GM19438 (cell line): ENCODE results near the gene C5orf47.

ENCODE experiments used
- ATAC-seq: cut with Tn5 transposase; IDR thresholded peaks from one replicate; pipeline ENCODE4 v1.9.1; 2021; ENCODE audit warnings: low read depth; ENCODE audit not compliant: unreplicated experiment

The C5orf47 gene, protein sequence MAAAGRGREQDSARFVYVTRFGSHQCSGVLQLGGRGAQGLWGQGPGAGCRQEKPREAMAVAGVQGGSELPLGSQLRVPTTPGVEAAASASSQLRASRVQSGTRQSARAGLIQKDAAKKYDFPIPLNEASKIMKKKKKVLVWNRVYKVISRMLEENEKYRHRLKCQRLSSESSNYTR

DNA sequence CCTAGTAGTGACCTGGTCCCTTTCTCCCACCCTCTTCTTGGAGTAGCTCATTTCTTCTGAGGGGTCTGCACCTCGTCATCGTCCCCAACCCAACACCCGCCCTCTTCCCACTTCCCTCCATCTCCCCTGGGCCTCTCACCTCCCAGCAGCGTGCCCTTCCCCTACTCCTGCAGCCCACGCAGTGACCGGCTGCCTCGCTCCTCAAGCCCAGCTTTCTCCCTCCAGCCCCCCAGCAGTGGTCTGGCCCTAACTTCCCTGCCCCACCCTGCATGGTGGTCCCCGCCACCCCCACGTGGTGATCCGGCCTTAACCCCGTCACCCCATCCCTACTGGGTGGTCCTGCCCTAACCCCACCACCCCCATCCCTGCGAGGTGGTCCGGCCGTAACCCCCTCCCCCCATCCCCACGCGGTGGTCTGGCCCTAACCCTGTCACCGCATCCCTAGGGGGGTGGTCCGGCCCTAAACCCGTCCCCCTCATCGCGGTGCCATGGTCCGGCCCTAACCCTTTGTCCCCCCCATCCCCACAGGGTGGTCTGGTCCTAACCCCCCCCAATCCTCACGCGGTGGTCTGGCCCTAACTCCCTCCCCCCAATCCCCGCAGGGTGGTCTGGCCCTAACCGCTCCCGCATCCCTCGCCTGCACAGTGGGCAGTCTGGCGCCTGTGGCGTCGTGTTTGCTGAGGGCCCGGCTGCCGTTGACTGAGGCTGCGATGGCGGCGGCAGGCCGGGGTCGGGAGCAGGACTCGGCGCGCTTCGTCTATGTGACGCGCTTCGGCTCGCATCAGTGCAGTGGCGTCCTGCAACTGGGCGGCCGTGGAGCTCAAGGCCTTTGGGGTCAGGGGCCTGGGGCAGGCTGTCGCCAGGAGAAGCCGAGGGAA, at the start of gene C5orf47:
TSS of gene C5orf47 (plus strand) at position 617 of the 878 bp plus-strand sequence. CDS start at position 711, 94 bp downstream.
- no peak for ATAC-seq

DNA sequence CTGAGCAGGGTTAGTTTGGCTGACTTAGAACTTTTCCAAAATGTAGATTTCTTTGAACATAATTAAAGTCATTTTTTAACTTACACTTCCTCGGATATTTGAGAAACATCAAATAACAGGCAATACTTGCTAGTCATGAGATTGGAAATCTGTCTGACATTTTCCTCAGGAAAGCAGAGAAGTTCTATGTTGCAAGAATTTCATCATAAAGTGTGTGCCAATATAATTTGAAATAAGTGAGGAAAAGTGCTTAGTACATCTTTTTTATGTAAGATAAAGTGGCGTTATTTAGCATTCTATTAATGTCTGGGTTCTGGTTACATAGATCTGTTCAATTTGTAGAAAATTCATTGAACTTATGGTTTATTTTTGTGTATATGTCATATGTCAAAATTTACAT, 48.7 kb upstream of the C5orf47 start:
- no peak for ATAC-seq

DNA sequence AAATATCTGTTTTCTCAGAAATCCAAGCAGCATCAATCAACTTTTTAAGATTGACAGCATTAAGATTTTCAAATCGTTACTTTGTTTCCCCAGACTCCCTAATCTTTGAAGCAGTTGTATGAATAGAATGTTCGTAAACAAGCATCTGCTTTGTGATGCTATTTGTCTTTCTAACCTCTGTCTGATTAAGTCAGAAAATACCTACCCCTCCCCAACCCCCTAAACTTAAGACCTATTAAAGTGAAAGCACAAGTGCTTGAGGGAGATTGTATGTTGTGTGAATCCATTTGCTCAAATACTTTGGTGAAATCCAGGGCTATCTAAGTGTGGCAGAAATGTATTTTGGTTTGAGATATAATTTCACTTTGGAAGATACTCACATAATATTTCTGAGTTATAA, 47.9 kb upstream of the C5orf47 start:
- ATAC-seq = no peak

DNA sequence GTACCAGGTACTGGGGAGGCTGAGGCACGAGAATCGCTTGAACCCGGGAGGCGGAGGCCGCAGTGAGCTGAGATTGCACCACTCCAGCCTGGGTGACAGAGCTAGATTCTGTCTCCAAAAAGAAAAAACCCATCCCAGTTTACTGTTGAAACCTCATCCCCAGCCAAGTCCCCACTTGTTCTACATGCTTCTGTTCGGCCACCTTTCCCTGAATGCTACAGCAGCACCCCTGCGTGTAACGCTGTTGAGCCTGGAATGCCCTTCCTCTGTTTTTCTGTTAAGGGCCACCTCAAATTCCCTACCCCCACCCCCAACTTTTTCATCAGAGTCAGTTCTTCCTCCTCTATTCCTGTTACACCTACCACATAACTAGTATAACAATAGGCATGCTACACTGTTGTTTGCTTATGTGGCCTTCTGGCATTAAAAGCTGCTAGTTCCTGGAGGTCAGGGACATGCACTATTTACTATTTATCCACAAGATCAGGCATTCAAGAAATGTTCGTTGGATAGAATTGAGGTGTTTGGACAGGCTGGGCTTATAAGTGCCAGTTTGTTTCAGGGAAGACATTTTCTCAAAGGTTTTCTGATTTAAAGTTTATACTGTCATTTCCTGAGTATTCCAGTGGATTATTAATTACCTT, 47.1 kb upstream of the C5orf47 start:
- no peak for ATAC-seq

DNA sequence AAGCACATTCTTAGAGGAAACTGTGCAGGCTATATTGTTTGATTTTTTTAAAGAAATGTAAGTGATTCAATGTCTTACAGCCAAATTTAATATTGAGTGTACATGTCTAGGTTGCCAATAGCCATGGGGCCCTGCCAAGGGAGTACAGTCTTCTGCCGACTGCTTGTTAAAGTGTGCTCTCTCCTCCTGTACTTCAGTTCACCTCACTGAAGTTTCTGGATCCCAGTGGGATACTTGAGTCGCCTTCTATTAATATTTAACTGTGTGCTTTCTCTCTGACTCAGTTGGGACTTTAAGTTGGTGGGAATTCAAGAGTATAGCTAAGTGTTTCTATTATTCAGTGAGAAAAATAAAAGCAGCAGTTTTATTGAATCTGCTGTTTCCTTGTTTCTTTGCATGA, 44.5 kb upstream of the C5orf47 start:
- ATAC-seq = no peak

DNA sequence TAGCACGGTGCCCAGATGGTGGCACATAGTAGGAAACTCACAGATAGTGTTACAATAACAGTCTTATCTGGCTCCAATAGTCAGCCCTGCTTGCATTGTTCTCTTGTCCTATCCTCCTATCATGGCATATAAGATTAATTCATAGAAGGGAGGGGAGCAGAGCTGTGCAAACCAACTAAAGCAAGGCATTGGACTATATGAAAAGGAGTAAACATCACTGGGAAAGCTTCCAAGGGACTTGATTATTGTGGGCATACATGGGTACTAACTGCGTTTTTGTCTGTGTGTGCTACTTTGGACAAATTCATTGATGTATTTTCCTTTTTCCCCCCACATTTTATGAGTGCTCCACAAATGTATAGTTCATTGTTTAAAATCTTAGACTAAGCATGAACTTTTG, 43.8 kb upstream of the C5orf47 start:
- ATAC-seq = no peak

DNA sequence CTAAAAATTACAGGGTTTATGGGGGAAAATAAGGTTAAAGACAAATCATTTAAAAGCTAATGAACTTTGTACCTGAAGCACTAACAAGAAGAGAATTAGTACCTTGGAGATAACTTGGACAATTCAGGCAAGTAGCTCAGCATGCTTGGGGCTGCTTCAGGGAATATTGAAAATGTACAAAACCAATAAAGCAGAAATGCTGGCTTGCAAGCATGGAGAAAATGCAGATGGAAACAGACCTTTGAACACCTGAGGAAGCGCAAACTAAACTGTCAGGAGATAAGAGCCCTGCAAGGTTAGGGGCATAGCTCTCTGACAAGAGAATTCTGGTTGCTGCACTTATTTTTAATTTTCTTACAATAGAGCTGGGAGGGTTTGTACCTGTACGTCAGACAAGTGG, 42.6 kb upstream of the C5orf47 start:
- no peak for ATAC-seq

DNA sequence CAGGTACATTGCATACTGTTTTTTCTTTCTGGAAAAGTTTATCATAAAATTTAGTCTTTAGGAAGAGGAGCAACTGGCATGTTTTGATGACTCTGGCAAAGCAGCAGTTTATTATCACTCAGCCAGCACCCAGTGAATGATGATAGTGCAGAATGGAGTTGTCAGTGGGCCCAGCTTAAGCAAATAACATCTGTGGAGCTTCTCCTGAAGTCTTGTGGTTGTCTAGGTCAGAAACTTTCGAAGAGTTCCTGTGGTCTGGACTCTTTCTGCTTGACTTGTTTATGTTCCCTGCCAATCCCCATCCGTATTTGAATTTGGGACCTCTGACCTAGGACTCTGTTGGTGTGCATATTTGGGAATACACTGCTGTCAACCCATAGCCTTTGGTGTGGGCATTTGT, 38.1 kb upstream of the C5orf47 start:
- ATAC-seq = no peak

DNA sequence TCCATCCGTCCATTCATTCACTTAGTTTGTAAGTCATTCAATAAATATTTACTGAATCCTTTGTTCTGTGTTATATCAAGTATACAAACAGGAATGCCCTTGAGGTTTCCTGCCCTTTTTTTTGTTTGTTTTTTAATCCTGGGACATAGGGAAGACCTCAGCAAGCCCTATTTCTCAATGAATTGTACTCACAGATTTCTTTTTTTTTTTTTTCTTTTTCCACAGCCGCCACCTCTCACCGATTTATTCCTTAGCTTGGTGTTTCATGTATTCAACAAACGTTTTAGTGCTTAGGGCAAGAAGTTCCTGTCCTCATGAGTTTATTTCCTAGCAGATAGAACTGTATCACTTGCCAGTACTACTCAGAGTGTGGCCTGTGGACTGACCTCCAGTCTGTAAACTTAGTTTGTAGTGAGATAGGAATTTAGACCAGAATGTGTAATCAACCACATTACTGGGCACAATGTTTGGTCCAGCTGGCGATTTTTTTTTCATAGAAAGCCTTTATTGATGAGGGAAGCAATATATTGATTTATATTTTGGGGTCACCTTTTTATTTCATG, 35.4 kb upstream of the C5orf47 start:
- ATAC-seq = no peak

DNA sequence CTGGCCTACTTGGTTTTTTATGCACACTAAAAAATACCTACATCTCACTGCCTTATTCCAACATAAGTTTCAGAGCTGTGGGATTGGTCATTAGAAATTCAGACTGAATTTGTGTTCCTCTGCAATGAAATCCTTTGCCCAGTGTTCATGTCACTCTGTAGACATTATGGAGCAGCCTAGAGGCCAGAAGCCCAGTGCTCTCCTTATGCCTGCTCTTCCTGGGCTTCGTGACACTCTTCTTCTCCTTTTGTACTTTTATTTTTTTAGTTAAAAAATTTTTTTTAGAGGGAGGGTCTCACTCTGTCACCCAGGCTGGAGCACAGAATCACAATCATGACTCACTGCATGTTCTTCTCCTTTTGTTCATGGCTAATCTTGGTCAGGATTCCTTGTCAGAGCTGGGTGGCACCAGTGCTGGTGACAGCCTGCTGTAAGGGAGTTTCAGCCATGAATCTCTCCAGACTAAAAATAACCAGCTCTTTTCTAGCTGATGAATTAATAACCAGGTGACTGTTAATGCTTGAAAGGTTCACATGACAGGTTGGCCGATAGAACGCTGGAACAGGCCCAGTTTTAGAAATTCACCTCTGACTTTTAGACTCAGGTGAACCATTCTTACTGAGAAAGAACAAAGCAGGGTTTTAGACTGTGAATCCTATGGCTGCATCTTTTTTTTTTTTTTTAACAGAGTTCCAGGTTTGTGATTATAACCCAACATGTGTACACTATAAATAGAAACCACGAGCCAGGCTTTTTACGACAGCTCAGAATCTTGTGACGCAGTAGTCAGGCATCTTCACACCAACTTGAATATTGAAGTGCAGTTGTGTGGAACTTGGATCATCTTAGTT, 34.1 kb upstream of the C5orf47 start:
- no peak for ATAC-seq

DNA sequence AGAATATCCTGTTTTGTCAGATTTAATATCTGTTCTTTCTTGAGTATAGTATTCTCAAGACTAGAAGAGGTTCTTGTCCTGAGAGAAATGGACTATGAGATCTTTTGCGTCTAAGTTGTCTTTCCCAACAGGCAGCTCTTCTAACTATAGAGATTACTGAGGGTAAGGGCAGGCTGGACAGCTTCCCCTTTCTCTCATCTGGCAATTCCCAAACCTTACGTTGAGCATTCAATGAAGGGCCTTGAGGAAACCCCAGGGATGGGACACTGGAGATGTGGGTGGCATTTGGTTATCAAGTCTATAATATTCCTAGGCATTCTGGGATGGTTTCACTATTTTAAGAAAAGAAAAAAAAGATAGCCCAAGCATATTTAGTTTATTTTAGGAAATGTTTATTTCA, 28.0 kb upstream of the C5orf47 start:
- no peak for ATAC-seq

DNA sequence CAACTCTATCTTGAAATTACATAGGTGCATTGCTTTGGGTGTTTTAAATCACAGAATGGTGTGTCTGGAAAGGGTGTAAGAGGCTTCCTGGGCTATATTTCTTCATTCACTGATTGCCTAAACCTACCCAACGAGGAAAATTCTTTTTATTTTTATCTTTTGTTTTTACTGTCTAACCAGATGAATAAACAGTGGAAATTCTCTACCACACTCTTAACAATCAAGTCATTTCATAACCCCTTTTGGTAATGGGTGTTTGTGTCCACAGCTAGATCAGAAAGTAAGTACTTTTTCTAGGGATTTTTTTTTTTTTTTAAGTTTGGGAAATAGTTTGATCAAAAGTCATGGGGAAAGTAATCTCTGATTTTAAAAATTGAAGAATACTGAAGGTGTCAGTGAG, 27.6 kb upstream of the C5orf47 start:
- ATAC-seq = no peak

DNA sequence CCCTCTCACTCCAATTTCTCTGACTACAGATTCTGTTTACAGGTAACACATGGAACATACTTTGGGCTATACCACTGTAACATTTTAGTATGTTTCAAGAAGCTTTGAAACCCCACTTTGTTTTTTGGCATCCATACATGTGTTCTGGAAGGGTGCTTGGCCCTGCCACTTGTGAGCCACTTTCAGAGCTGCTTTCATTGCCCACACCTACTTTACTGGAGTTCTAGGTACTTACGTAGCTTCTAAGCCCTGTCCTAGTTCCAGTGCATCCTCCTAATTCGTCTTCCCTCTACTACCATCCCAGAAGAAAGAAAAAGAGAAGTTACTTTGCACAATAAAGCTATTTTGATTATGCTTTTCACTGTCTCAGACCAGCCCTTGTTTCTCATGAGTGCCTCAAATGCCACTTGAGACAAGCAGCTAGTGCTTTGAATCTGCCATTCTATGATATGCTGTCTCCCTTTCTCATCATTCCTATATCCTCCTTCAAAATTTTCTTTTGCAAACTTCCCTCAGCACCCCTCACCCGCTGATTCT, 26.5 kb upstream of the C5orf47 start:
- no peak for ATAC-seq

DNA sequence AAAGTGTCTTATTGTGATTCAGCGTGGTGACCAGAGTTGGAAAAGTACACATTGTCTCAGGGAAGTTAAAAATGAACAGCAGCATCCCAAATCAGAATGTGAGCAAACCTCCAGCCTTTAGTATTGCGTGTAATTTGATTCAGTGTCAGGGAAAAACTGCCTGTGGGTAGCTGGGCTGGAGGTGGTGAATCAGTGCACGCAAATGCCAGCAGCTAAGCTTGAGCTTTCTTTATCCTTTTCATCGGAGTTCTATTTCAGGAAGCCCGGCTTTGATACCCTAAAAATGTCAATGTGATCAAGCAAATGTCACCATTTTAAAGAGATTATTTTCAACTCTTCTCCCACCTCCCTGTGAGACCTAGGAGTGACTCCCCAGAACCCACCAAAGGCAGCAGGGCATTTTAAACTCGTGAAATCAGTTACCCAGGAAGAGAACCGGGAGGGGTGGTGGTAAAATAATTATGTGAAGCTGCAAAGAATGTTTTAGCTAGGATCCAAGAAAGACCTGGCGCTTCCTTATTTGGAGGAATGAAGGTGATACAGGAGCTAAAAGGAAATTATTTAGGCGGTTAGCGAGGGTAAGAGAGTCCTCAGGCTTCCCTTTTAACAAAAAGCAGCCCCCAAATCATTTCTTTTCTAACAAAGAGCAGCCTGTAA, 25.7 kb upstream of the C5orf47 start:
- ATAC-seq = no peak

DNA sequence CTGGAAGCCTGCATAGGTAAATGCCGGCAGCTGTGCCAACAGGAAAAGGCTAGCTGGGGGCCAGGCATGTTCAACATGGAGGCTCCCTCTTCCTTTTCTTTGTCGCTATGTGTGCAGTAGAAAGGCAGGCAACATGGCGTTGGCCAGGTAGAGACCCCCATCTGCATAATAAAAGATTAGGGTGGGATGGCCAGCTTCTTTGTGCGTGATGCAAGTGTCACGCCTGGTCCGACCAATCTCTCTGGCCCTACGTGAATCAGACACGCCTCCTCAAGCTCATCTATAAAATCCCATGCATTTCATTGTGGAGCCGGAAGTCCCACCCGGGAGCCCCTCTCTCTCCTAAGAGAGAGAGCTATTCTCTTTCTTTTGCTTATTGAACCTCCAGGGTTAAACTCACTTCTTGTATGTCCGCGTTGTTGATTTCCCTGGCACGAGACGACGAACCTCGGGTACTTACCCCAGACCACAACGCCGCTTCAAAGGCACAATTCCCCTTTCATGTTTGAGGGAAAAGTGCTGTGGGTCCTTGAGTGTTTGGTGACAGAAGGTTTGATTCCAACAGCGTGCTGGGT, 25.0 kb upstream of the C5orf47 start:
- ATAC-seq = no peak

DNA sequence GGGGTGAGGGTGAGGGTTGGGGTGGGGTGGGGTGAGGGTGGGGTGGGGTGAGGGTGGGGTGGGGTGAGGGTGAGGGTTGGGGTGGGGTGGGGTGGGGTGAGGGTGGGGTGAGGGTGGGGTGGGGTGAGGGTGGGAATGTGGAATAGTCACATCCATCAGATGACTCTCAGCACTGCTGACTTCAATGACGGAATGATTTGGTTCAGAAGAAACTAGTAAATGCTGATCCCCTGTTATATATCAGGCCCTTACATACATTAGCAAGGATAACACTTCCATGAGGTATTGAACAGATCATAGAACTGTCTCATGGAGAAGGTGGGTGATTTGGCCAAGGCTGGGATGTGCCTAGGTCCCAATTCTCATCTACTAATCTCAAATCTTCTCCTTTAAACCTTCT, 24.5 kb upstream of the C5orf47 start:
- no peak for ATAC-seq

DNA sequence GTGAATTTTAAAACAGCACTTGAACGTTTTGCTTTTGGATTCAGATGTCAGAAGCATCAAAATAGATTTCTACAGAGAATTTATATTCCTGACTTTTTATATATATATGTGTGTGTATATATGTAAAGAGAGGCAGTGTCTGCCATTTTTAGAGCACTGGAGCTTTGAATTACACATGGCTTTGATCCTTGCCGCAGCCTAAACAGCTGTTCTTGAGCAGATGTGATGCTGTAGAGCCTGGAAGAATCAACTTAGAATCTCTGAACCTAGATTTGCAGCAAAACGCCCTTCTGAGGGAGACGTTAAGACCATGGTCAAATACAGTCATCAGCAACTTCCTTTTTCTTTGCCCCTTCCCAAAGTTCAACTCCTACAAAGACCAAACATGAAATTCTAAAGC, 21.7 kb upstream of the C5orf47 start:
- no peak for ATAC-seq

DNA sequence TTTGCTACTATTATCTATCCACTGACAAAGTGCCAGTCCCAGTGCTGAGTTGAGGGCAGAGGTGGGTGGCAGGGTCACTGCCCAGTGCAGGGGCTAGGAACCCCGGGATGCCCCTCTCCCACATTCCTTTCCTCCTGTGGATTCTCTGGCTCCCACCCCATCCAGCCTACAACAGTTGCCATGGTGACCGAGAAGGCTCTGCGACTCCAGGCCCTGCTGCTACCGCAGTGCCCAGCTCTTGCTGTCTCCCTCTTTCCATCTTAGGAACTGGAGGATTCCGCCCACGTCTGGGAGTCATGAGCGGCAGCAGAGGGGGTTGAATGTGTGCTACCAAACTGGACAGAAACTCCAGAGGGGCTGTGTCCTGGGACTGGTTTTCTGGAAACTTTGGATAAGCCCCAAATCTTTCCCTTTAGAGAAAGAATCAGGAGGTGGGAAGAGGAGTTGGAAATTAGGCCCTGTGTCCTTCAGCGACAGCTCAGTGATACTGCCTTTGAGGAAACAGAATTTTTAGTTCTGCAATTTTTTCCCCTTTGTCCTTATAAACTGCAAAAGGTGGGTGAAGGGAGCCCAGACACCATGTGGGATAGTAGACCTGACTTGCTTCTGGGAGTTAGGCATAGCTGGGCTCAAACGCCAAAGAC, 20.7 kb upstream of the C5orf47 start:
- ATAC-seq = no peak
